AG10803 (cell line): Measurements from ENCODE around the gene EIF4G3.

Experiments used
- DNase-seq: peaks from one replicate; pipeline ENCODE4 v3.0.0; 2010; ENCODE audit warnings: low read depth
- H3K4me3 ChIP-seq: 2 replicates; pipeline ENCODE4 v1.5.1; 2011; ENCODE audit warnings: mild to moderate bottlenecking, low read length, control low read depth
- CTCF ChIP-seq: conservative IDR thresholded peaks from 2 replicates; pipeline ENCODE4 v1.5.1; 2011; ENCODE audit warnings: mild to moderate bottlenecking, low read length, control low read depth, inconsistent platforms

The EIF4G3 gene

GRCh38 chr1:20900056-20900455 lies 276.6 kb downstream of the EIF4G3 start:
- no peak for TF ChIP-seq CTCF
- H3K4me3 ChIP-seq = no peak overlapping the region
- no peak for DNase-seq

GRCh38 chr1:20899154-20899972 lies 277.3 kb downstream of the EIF4G3 start:
- TF ChIP-seq CTCF = no peak

GRCh38 chr1:20896826-20897225 lies 279.9 kb downstream of the EIF4G3 start:
- TF ChIP-seq CTCF = no peak
- no peak overlapping the region for H3K4me3 ChIP-seq
- peak; percentile 56 for DNase-seq

More at GRCh38 chr1:20899154-20899972, 277.3 kb downstream of the EIF4G3 start:
- H3K4me3 ChIP-seq = no peak overlapping the region
- DNase-seq = no peak

- DNase-seq = no peak
- H3K4me3 ChIP-seq = no peak overlapping the region
- TF ChIP-seq CTCF = no peak
Measured at GRCh38 chr1:20893931-20894330, 282.8 kb downstream of the EIF4G3 start.

GRCh38 chr1:20891091-20891490 lies 285.6 kb downstream of the EIF4G3 start:
- no peak for TF ChIP-seq CTCF
- H3K4me3 ChIP-seq = no peak overlapping the region
- DNase-seq = peak; percentile 37

GRCh38 chr1:20887246-20887645 lies 289.5 kb downstream of the EIF4G3 start:
- no peak overlapping the region for H3K4me3 ChIP-seq
- TF ChIP-seq CTCF = no peak

GRCh38 chr1:20885121-20885520 lies 291.6 kb downstream of the EIF4G3 start:
- DNase-seq = no peak
- no peak overlapping the region for H3K4me3 ChIP-seq
- no peak for TF ChIP-seq CTCF

More at GRCh38 chr1:20887246-20887645, 289.5 kb downstream of the EIF4G3 start:
- DNase-seq = no peak
